Measurements from ENCODE around the gene MAN2A2. TPM values are rescaled to one million over a fixed set of nuclear protein-coding genes. Genes with fewer than 3 reads are reported as not detected.
"Not testable (repeated sequence)": the region's sequence is repeated elsewhere in the genome, so short reads cannot be mapped to it uniquely, and the experiment has no call there.

Gene MAN2A2
- total RNA-seq, 1 experiment from 2014 or later = 27.4 TPM

DNA sequence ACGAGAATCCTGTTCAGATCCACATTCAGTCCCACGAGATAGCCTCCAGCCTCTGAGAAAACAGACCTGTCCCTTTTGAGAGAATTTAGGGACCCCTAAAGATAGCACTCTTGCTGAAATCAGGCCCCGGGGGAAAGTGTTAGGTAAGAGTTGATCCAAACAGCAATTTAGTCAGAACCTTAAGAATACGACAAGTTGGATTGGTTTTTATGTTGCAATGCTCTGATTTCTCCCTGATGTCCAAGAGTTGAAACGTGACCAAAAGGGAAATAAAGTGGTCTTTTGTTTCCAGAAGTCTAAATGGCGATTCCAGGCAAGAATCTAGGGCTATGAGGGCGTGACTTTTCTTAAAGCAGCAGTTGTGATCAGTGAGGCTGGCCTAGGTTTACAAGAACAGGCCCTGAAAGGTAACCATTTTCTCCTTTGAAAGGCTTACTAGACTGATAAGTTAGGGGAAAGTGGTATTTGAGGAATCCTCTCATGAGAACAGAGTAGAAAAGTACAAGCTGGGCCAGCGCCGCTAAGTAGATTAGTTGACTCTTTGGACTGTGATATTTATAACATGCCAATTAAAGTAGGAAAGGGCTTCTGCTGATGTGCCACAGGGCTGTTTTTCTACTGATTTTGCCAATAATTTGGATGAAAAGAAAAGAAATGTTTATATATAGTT lies 4.9 kb downstream of the MAN2A2 start:
- Mint-ChIP-seq H3K4me1 (peaks cover 7 to 8% of the 10 kb centered on the region in 2 experiments), H3K9me3 (no peaks in the 10 kb centered on the region)
- H3K14ac ChIP-seq (ENCODE audit: insufficient read depth, low read length) = no peak overlapping the region

DNA sequence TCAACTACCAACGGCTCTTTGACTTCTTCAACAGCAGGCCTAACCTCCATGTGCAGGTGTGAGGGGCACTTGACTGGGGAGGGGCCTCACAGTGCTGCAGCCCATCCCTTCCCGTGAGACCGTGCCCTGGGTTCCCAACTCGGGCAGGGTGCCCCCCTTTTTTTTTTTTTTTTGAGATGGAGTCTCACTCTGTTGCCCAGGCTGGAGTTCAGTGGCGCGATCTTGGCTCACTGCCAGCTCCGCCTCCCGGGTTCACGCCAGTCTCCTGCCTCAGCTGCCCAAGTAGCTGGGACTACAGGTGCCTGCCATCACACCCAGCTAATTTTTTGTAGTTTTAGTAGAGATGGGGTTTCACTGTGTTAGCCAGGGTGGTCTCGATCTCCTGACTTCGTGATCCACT lies 6.3 kb downstream of the MAN2A2 start:
- not testable (repeated sequence) for H3K56ac ChIP-seq (ENCODE audit: insufficient read length, low read depth, low read length); H4K91ac ChIP-seq (ENCODE audit: insufficient read length, low read depth, low read length); H3K23me2 ChIP-seq (ENCODE audit: insufficient read length, low read depth, low read length, poor library complexity, severe bottlenecking); H2BK20ac ChIP-seq (ENCODE audit: low read depth, low read length, poor library complexity, severe bottlenecking); H4K5ac ChIP-seq (ENCODE audit: insufficient read length, low read depth, low read length); H3T11ph ChIP-seq (ENCODE audit: low read length); H2AFZ ChIP-seq (ENCODE audit: low read length); H2BK12ac ChIP-seq (ENCODE audit: insufficient read length, low read depth, low read length); H4K20me1 ChIP-seq (ENCODE audit: control insufficient read depth, insufficient read depth, insufficient read length); H3K79me2 ChIP-seq (ENCODE audit: insufficient read depth, low read length); H3K27me3 ChIP-seq (ENCODE audit: insufficient read depth, low read length); H3K18ac ChIP-seq (ENCODE audit: insufficient read length, low read depth, low read length); H3K9me3 Mint-ChIP-seq; H3K4me3 Mint-ChIP-seq; H3K4me1 ChIP-seq (ENCODE audit: insufficient read depth, low read length); H3K23ac ChIP-seq (ENCODE audit: insufficient read length, low read depth, low read length); H4K8ac ChIP-seq (replicated peaks; ENCODE audit: insufficient read length, low read depth, low read length); H2BK5ac ChIP-seq (ENCODE audit: insufficient read length, low read length); H3K27ac ChIP-seq (ENCODE audit: insufficient read length, low read depth, low read length); H3K79me1 ChIP-seq (ENCODE audit: insufficient read depth, low read depth, low read length, poor library complexity, severe bottlenecking); H2BK120ac ChIP-seq (ENCODE audit: low read depth, low read length, poor library complexity, severe bottlenecking); H2AK5ac ChIP-seq (ENCODE audit: insufficient read length, low read length); H3K4me1 Mint-ChIP-seq; H3K9ac ChIP-seq (ENCODE audit: extremely low read depth, insufficient read length, low read length); H3K9me3 ChIP-seq (ENCODE audit: control insufficient read depth, low read depth, low read length); H2BK15ac ChIP-seq (ENCODE audit: low read depth, low read length); H3K27ac Mint-ChIP-seq; H3K4me2 ChIP-seq (ENCODE audit: insufficient read depth, insufficient read length, low read length); H3K4ac ChIP-seq (ENCODE audit: low read depth, low read length); H3K27me3 Mint-ChIP-seq (ENCODE audit: low read depth); DNase-seq; H3K14ac ChIP-seq (ENCODE audit: insufficient read depth, low read length)
- peaks cover 10 to 52% (median 19%) of the 10 kb centered on the region in 3 experiments for H3K36me3 Mint-ChIP-seq (ENCODE audit: insufficient read depth in 1 of 3, low read depth in 3 of 3)
- WGBS (ENCODE audit: extremely low coverage, insufficient read length, low lambda C conversion rate) = no CpG with 5 or more reads among the region's 11 CpGs

More for the DNA sequence above, 4.9 kb downstream of the MAN2A2 start:
- no peaks in the 10 kb centered on the region for H3K79me1 ChIP-seq (ENCODE audit: insufficient read depth, low read depth, low read length, poor library complexity, severe bottlenecking)
- H4K8ac ChIP-seq (replicated peaks; ENCODE audit: insufficient read length, low read depth, low read length) = no peak overlapping the region
- Mint-ChIP-seq H3K27me3 (ENCODE audit: low read depth) (peaks cover 15% of the 10 kb centered on the region), H3K4me3 (no peak overlapping the region), H3K27ac (no peak overlapping the region), H3K36me3 (ENCODE audit: insufficient read depth in 1 of 3, low read depth in 3 of 3) (peaks cover 10 to 43% (median 16%) of the 10 kb centered on the region in 3 experiments)
- H3K23me2 ChIP-seq (ENCODE audit: insufficient read length, low read depth, low read length, poor library complexity, severe bottlenecking) = peaks cover 8% of the 10 kb centered on the region
- H4K5ac ChIP-seq (ENCODE audit: insufficient read length, low read depth, low read length) = no peak overlapping the region
- TF ChIP-seq, protein P1, sequence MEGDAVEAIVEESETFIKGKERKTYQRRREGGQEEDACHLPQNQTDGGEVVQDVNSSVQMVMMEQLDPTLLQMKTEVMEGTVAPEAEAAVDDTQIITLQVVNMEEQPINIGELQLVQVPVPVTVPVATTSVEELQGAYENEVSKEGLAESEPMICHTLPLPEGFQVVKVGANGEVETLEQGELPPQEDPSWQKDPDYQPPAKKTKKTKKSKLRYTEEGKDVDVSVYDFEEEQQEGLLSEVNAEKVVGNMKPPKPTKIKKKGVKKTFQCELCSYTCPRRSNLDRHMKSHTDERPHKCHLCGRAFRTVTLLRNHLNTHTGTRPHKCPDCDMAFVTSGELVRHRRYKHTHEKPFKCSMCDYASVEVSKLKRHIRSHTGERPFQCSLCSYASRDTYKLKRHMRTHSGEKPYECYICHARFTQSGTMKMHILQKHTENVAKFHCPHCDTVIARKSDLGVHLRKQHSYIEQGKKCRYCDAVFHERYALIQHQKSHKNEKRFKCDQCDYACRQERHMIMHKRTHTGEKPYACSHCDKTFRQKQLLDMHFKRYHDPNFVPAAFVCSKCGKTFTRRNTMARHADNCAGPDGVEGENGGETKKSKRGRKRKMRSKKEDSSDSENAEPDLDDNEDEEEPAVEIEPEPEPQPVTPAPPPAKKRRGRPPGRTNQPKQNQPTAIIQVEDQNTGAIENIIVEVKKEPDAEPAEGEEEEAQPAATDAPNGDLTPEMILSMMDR (conservative IDR thresholded peaks at IDR 0.05) = no peak
- H3K9ac ChIP-seq (ENCODE audit: extremely low read depth, insufficient read length, low read length) = no peak overlapping the region
- no peaks in the 10 kb centered on the region for H4K20me1 ChIP-seq (ENCODE audit: control insufficient read depth, insufficient read depth, insufficient read length)
- no peak overlapping the region for H2BK15ac ChIP-seq (ENCODE audit: low read depth, low read length)
- no peak overlapping the region for H2AK5ac ChIP-seq (ENCODE audit: insufficient read length, low read length)
- H3K4ac ChIP-seq (ENCODE audit: low read depth, low read length) = no peak overlapping the region
- H3K27ac ChIP-seq (ENCODE audit: insufficient read length, low read depth, low read length) = no peak overlapping the region
- H3K4me1 ChIP-seq (ENCODE audit: insufficient read depth, low read length) = peaks cover 3% of the 10 kb centered on the region; the same call in 1 of the 2 replicates
- H2AFZ ChIP-seq (ENCODE audit: low read length) = no peak overlapping the region
- no peak overlapping the region for H4K91ac ChIP-seq (ENCODE audit: insufficient read length, low read depth, low read length)
- no peak overlapping the region for H2BK20ac ChIP-seq (ENCODE audit: low read depth, low read length, poor library complexity, severe bottlenecking)
- no peaks in the 10 kb centered on the region for H3K9me3 ChIP-seq (ENCODE audit: control insufficient read depth, low read depth, low read length)
- no peak overlapping the region for H3T11ph ChIP-seq (ENCODE audit: low read length)
- H2BK120ac ChIP-seq (ENCODE audit: low read depth, low read length, poor library complexity, severe bottlenecking) = no peak overlapping the region
- no peak overlapping the region for H2BK5ac ChIP-seq (ENCODE audit: insufficient read length, low read length)
- no peak overlapping the region for H3K56ac ChIP-seq (ENCODE audit: insufficient read length, low read depth, low read length)
- no peak overlapping the region for H3K4me2 ChIP-seq (ENCODE audit: insufficient read depth, insufficient read length, low read length)
- WGBS (ENCODE audit: extremely low coverage, insufficient read length, low lambda C conversion rate) = no CpG with 5 or more reads among the region's 9 CpGs
- no peak overlapping the region for H3K23ac ChIP-seq (ENCODE audit: insufficient read length, low read depth, low read length)
- H3K18ac ChIP-seq (ENCODE audit: insufficient read length, low read depth, low read length) = no peak overlapping the region
- no peaks in the 10 kb centered on the region; the same call in 1 of the 2 replicates for H3K27me3 ChIP-seq (ENCODE audit: insufficient read depth, low read length)
- H3K79me2 ChIP-seq (ENCODE audit: insufficient read depth, low read length) = no peaks in the 10 kb centered on the region
- H2BK12ac ChIP-seq (ENCODE audit: insufficient read length, low read depth, low read length) = no peak overlapping the region
- no peak for DNase-seq

Measured in H9 (cell line).